SK-N-SH treated with all-trans-retinoic acid at 6 μM for 48 hours (cell line): ENCODE data around the gene ALG14.

Experiments
- ATAC-seq: fragments of 200-7000 bp; cut with Tn5 transposase; 3 replicates; pipeline ENCODE4 v1.9.1; 2020; ENCODE audit warnings: mild to moderate bottlenecking, moderate library complexity
- ARNTL ChIP-seq: fragments of 450-650 bp; formaldehyde crosslinking; IDR thresholded peaks from 2 replicates; pipeline ENCODE4 v1.5.0; 2020; ENCODE audit warnings: low read depth, mild to moderate bottlenecking, moderate library complexity, borderline replicate concordance
- BACH2 ChIP-seq: fragments of 250-450 bp; sonication (Bioruptor Pico); IDR thresholded peaks from 2 replicates; pipeline ENCODE4 v1.9.0; 2021; ENCODE audit warnings: mild to moderate bottlenecking, borderline replicate concordance
- CREB5 ChIP-seq: fragments of 250-450 bp; sonication (Bioruptor Pico); IDR thresholded peaks from 2 replicates; pipeline ENCODE4 v1.5.1; 2020; ENCODE audit warnings: low read depth, mild to moderate bottlenecking, moderate library complexity
- CSDC2 ChIP-seq: fragments of 250-450 bp; sonication (Bioruptor Pico); IDR thresholded peaks from 2 replicates; pipeline ENCODE4 v1.5.0; 2020; ENCODE audit warnings: mild to moderate bottlenecking, moderate library complexity
- CSRNP3 ChIP-seq: fragments of 250-450 bp; sonication (Bioruptor Pico); IDR thresholded peaks from 2 replicates; pipeline ENCODE4 v1.5.1; 2021; ENCODE audit warnings: mild to moderate bottlenecking, moderate library complexity
- ESRRG ChIP-seq: fragments of 250-450 bp; sonication (Bioruptor Pico); IDR thresholded peaks from 2 replicates; pipeline ENCODE4 v1.6.1; 2021; ENCODE audit warnings: mild to moderate bottlenecking
- OSR1 ChIP-seq: fragments of 250-450 bp; sonication (Bioruptor Pico); IDR thresholded peaks from 2 replicates; pipeline ENCODE4 v1.8.0; 2022; ENCODE audit warnings: moderate library complexity, mild to moderate bottlenecking, inconsistent platforms
- PATZ1 ChIP-seq: fragments of 250-450 bp; sonication (Bioruptor Pico); IDR thresholded peaks from 2 replicates; pipeline ENCODE4 v1.8.0; 2020; ENCODE audit warnings: mild to moderate bottlenecking, moderate library complexity, borderline replicate concordance
- POU6F1 ChIP-seq: fragments of 250-450 bp; sonication (Bioruptor Pico); IDR thresholded peaks from 2 replicates; pipeline ENCODE4 v1.8.0; 2021; ENCODE audit warnings: low read depth, mild to moderate bottlenecking, moderate library complexity, borderline replicate concordance
- PPARA ChIP-seq: fragments of 250-450 bp; sonication (Bioruptor Pico); IDR thresholded peaks from 2 replicates; pipeline ENCODE4 v1.5.0; 2020; ENCODE audit warnings: mild to moderate bottlenecking, borderline replicate concordance
- RARB ChIP-seq: fragments of 250-450 bp; sonication (Bioruptor Pico); IDR thresholded peaks from 2 replicates; pipeline ENCODE4 v1.8.0; 2021; ENCODE audit warnings: mild to moderate bottlenecking, moderate library complexity
- SNAI2 ChIP-seq: fragments of 250-450 bp; sonication (Bioruptor Pico); IDR thresholded peaks from 2 replicates; pipeline ENCODE4 v1.5.0; 2020; ENCODE audit warnings: mild to moderate bottlenecking, moderate library complexity
- TOX ChIP-seq: fragments of 250-450 bp; sonication (Bioruptor Pico); IDR thresholded peaks from 2 replicates; pipeline ENCODE4 v1.8.0; 2021; ENCODE audit warnings: mild to moderate bottlenecking, moderate library complexity, borderline replicate concordance
- TSHZ2 ChIP-seq: fragments of 250-450 bp; sonication (Bioruptor Pico); IDR thresholded peaks from 2 replicates; pipeline ENCODE4 v1.5.0; 2020; ENCODE audit warnings: mild to moderate bottlenecking, moderate library complexity
- ZC3H10 ChIP-seq: fragments of 250-450 bp; sonication (Bioruptor Pico); IDR thresholded peaks from 2 replicates; pipeline ENCODE4 v1.5.1; 2021; ENCODE audit warnings: mild to moderate bottlenecking, moderate library complexity
- ZFP3 ChIP-seq: fragments of 250-450 bp; sonication (Bioruptor Pico); IDR thresholded peaks from 2 replicates; pipeline ENCODE4 v1.5.0; 2020; ENCODE audit warnings: mild to moderate bottlenecking, moderate library complexity
- ZFP30 ChIP-seq: fragments of 450-650 bp; formaldehyde crosslinking; IDR thresholded peaks from 2 replicates; pipeline ENCODE4 v1.5.0; 2022; ENCODE audit warnings: mild to moderate bottlenecking, moderate library complexity
- ZNF565 ChIP-seq: fragments of 450-650 bp; formaldehyde crosslinking; conservative IDR thresholded peaks from 2 replicates; pipeline ENCODE4 v1.5.0; 2020; ENCODE audit warnings: low read depth, mild to moderate bottlenecking, moderate library complexity
- ZNF70 ChIP-seq: fragments of 450-650 bp; formaldehyde crosslinking; IDR thresholded peaks from 2 replicates; pipeline ENCODE4 v1.5.0; 2020; ENCODE audit warnings: mild to moderate bottlenecking, moderate library complexity
- ZNF8 ChIP-seq: fragments of 450-650 bp; formaldehyde crosslinking; IDR thresholded peaks from 2 replicates; pipeline ENCODE4 v1.5.0; 2020; ENCODE audit warnings: mild to moderate bottlenecking, moderate library complexity

Gene ALG14

GRCh38 chr1:95067568-95067967, 5.2 kb downstream of the ALG14 start (continued):
- no peak for TF ChIP-seq PATZ1 (CRISPR knock-in tag)
- TF ChIP-seq TOX (CRISPR knock-in tag): no peak
- TF ChIP-seq ZNF565 (CRISPR knock-in tag): no peak
- no peak for TF ChIP-seq RARB (CRISPR knock-in tag)
- TF ChIP-seq CREB5 (CRISPR knock-in tag): no peak
- TF ChIP-seq ZFP3: no peak
- no peak for TF ChIP-seq CSDC2 (CRISPR knock-in tag)

GRCh38 chr1:95067062-95067461, 5.7 kb downstream of the ALG14 start:
- ATAC-seq: no peak
- TF ChIP-seq BACH2 (CRISPR knock-in tag) (no peak), OSR1 (CRISPR knock-in tag) (no peak), ESRRG (CRISPR knock-in tag) (no peak), POU6F1 (no peak), CSRNP3 (CRISPR knock-in tag) (no peak), ARNTL (CRISPR knock-in tag) (no peak), ZC3H10 (CRISPR knock-in tag) (no peak), TOX (CRISPR knock-in tag) (no peak), ZFP30 (CRISPR knock-in tag) (no peak), PATZ1 (CRISPR knock-in tag) (no peak), ZNF565 (CRISPR knock-in tag) (no peak), RARB (CRISPR knock-in tag) (no peak), CSDC2 (CRISPR knock-in tag) (no peak), CREB5 (CRISPR knock-in tag) (no peak), SNAI2 (CRISPR knock-in tag) (no peak), PPARA (CRISPR knock-in tag) (no peak), ZNF70 (CRISPR knock-in tag) (no peak), ZNF8 (CRISPR knock-in tag) (no peak), TSHZ2 (CRISPR knock-in tag) (no peak), ZFP3 (no peak)
- TF ChIP-seq, all 23 proteins: peak for 0
